GM12878 (cell line): ENCODE measurements around the gene SAC3D1. TPM values are rescaled to one million over a fixed set of nuclear protein-coding genes. Genes with fewer than 3 reads are reported as not detected.

Source experiments
- ATAC-seq: fragments of 200-7000 bp; cut with Tn5 transposase; 3 replicates; pipeline ENCODE4 v1.9.1; 2020; ENCODE audit warnings: mild to moderate bottlenecking, moderate library complexity
- BruUV-seq: library from RNA; stranded (reverse); fragments of 400-500 nt; replicated peaks from 2 replicates; lab custom pipeline; 2021; lab: Mats Ljungman, UMichigan
- CTCF ChIA-PET: fragments of 300-600 bp; sonication (Branson Sonifier 250); formaldehyde crosslinking; extraction: SDS; loops from one replicate; lab custom pipeline; 2021; ENCODE audit warnings: inconsistent platforms; lab: Yijun Ruan, JAX
- POLR2A ChIA-PET: fragments of 350-600 bp; formaldehyde crosslinking; extraction: SDS; loops from one replicate; lab custom pipeline; 2021; ENCODE audit warnings: inconsistent platforms; lab: Charles Lee
- RAD21 ChIA-PET: fragments of 300-600 bp; sonication (Branson Sonifier 250); formaldehyde crosslinking; loops from one replicate; lab custom pipeline; 2023; ENCODE audit warnings: antibody characterized with exemption; ENCODE audit not compliant: unreplicated experiment; lab: Charles Lee
- SMC1A ChIA-PET: fragments of 300-600 bp; sonication (Branson Sonifier 250); formaldehyde crosslinking; loops from one replicate; lab custom pipeline; 2023; ENCODE audit not compliant: unreplicated experiment, uncharacterized antibody; lab: Charles Lee
- DNase-seq: peaks from one replicate; pipeline ENCODE4 v3.0.0-alpha.2; 2011; ENCODE audit warnings: low read depth, low spot score
- FAIRE-seq: peaks from 3 replicates; lab custom pipeline; 2011; peaks lifted over from hg19 to GRCh38; lab: Jason Lieb, UNC
- H2AFZ ChIP-seq: 2 replicates; pipeline ENCODE4 v1.6.0; 2011; ENCODE audit warnings: low read depth, low read length, control low read depth; ENCODE audit not compliant: control insufficient read depth
- H3K27ac ChIP-seq: 2 replicates; pipeline ENCODE4 v1.5.1; 2011; ENCODE audit warnings: control low read depth; ENCODE audit not compliant: control insufficient read depth, insufficient read depth
- H3K27me3 ChIP-seq, 2 experiments: replicated peaks in 1 of 2; 2 replicates each; pipeline versions ENCODE4 v1.6.0 to v1.6.1; 2011; ENCODE audit warnings: low read length in 1 of 2; ENCODE audit not compliant: control insufficient read depth in 2 of 2, insufficient read depth in 2 of 2
- H3K36me3 ChIP-seq, 2 experiments: 2 replicates each; pipeline ENCODE4 v1.5.1; 2011; ENCODE audit warnings: low read length in 1 of 2; ENCODE audit not compliant: control insufficient read depth in 2 of 2, insufficient read depth in 2 of 2
- H3K4me1 ChIP-seq: 2 replicates; pipeline ENCODE4 v1.6.1; 2011; ENCODE audit warnings: mild to moderate bottlenecking, low read length, moderate library complexity, mixed read lengths; ENCODE audit not compliant: control insufficient read depth, insufficient read depth
- H3K4me2 ChIP-seq: 2 replicates; pipeline ENCODE4 v1.6.0; 2011; ENCODE audit warnings: control low read depth; ENCODE audit not compliant: control insufficient read depth, insufficient read depth
- H3K4me3 ChIP-seq: fragments of 200-600 bp; sonication (generic); 2 replicates; pipeline ENCODE4 v1.5.1; 2016
- H3K79me2 ChIP-seq: 2 replicates; pipeline ENCODE4 v1.6.0; 2011; ENCODE audit warnings: low read length; ENCODE audit not compliant: control insufficient read depth, insufficient read depth
- H3K9ac ChIP-seq: 2 replicates; pipeline ENCODE4 v1.8.0; 2011; ENCODE audit warnings: low read length, control low read depth, mixed read lengths; ENCODE audit not compliant: control insufficient read depth, insufficient read depth
- H3K9me3 ChIP-seq: replicated peaks from 3 replicates; pipeline ENCODE4 v1.5.1; 2011; ENCODE audit warnings: mild to moderate bottlenecking, low read length; ENCODE audit not compliant: control insufficient read depth, insufficient read depth
- H4K20me1 ChIP-seq: 2 replicates; pipeline ENCODE4 v1.6.0; 2011; ENCODE audit not compliant: control insufficient read depth, insufficient read depth
- CHD1 ChIP-seq: IDR thresholded peaks from 2 replicates; pipeline ENCODE4 v1.6.1; 2012; ENCODE audit warnings: low read depth, low read length, improper control_type of control experiment
- EP300 ChIP-seq, 2 experiments: fragments of 150-350 bp in 1 of 2; IDR thresholded peaks; 2 replicates each; pipeline ENCODE4 v1.6.1; 2011 to 2012; ENCODE audit warnings: low read depth in 2 of 2, low read length in 2 of 2, borderline replicate concordance in 1 of 2, improper control_type of control experiment in 1 of 2, inconsistent platforms in 1 of 2; ENCODE audit not compliant: control insufficient read depth in 1 of 2
- ETV6 ChIP-seq, 2 experiments: fragments of 450-650 bp in 1 of 2; IDR thresholded peaks in 1 of 2; conservative IDR thresholded peaks in 1 of 2; 2 replicates each; pipeline ENCODE4 v1.6.1; 2014; ENCODE audit warnings: antibody characterized with exemption in 1 of 2, borderline replicate concordance in 1 of 2, low read depth in 1 of 2, mild to moderate bottlenecking in 1 of 2, moderate library complexity in 1 of 2
- JUNB ChIP-seq: IDR thresholded peaks from 2 replicates; pipeline ENCODE4 v1.6.1; 2016; ENCODE audit warnings: antibody characterized with exemption, mild to moderate bottlenecking
- KAT2A ChIP-seq: conservative IDR thresholded peaks from 2 replicates; pipeline ENCODE4 v1.6.1; 2011; ENCODE audit warnings: low read depth, low read length; ENCODE audit not compliant: control insufficient read depth
- MTA3 ChIP-seq: IDR thresholded peaks from 2 replicates; pipeline ENCODE4 v1.6.1; 2012; ENCODE audit warnings: low read length, inconsistent platforms, borderline replicate concordance
- POLR2A ChIP-seq: IDR thresholded peaks from 2 replicates; pipeline ENCODE4 v1.6.1; 2011; ENCODE audit warnings: low read depth, mild to moderate bottlenecking, low read length
- RCOR1 ChIP-seq: conservative IDR thresholded peaks from 2 replicates; pipeline ENCODE4 v1.6.1; 2012; ENCODE audit warnings: low read depth, low read length, improper control_type of control experiment
- SIX5 ChIP-seq: IDR thresholded peaks from 2 replicates; pipeline ENCODE4 v1.6.1; 2011; ENCODE audit warnings: mild to moderate bottlenecking, low read depth, low read length, moderate library complexity; ENCODE audit not compliant: severe bottlenecking
- SMAD5 ChIP-seq: IDR thresholded peaks from 2 replicates; pipeline ENCODE4 v1.6.1; 2016; ENCODE audit warnings: antibody characterized with exemption, low read depth
- SPI1 ChIP-seq: IDR thresholded peaks from 2 replicates; pipeline ENCODE4 v1.6.1; 2011; ENCODE audit warnings: low read depth, mild to moderate bottlenecking, low read length, moderate library complexity, borderline replicate concordance; ENCODE audit not compliant: insufficient read depth
- TBL1XR1 ChIP-seq: IDR thresholded peaks from 2 replicates; pipeline ENCODE4 v1.6.1; 2012; ENCODE audit warnings: low read depth, low read length, improper control_type of control experiment
- ZNF687 ChIP-seq: fragments of 450-650 bp; IDR thresholded peaks from 2 replicates; pipeline ENCODE4 v1.6.1; 2017; ENCODE audit warnings: mild to moderate bottlenecking, moderate library complexity
- whole genome bisulfite sequencing: methylation state at CpG from one replicate; pipeline ENCODE4 v1.1.6; 2016; ENCODE audit warnings: low lambda C conversion rate; ENCODE audit not compliant: insufficient replicate concordance, insufficient coverage; ENCODE audit errors: missing lambda C conversion rate; 5-methylcytosine and 5-hydroxymethylcytosine counted together
- in situ Hi-C: fragments of 300-500 bp; cut with MboI; formaldehyde crosslinking; loops from 9 replicates; pipeline ENCODE4 v1.14.3; 2018; ENCODE audit warnings: mixed read lengths
- intact Hi-C: fragments of 100-400 bp; cut with micrococcal nuclease; formaldehyde crosslinking; loops from one replicate; pipeline ENCODE4 v1.14.2; 2022; ENCODE audit not compliant: unreplicated experiment
- polyA plus RNA-seq, 11 experiments: library from polyadenylated mRNA; depleted of rRNA in 4 of 11; unstranded in 6 of 11; stranded (reverse) in 5 of 11; fragments of >200 nt; fragmentation: Nextera tagmentation in 4 of 11; fragmentation: Illumina TruSeq in 1 of 11; extraction: Ambion mirVana in 4 of 11; extraction: Trizol in 1 of 11; gene quantifications; 1 replicate in 1 of 11; 2 replicates in 10 of 11; pipeline versions ENCODE4 v1.2.1 to v1.2.3, GENCODE V29; 2011 to 2016; ENCODE audit warnings: inconsistent platforms in 2 of 11, missing spikeins in 2 of 11, low read depth in 1 of 11
- total RNA-seq, 4 experiments: library from RNA; depleted of rRNA in 3 of 4; stranded (reverse); fragments of >200 nt in 3 of 4; fragmentation: Illumina TruSeq in 1 of 4; extraction: Trizol in 1 of 4; gene quantifications; 2 replicates each; pipeline versions ENCODE4 v1.2.1 to v1.2.3, GENCODE V29; 2013 to 2021
- TF ChIP-seq, protein P1 (sequence below): fragments of 450-650 bp; IDR thresholded peaks from 2 replicates; pipeline ENCODE4 v1.6.1; 2017; ENCODE audit warnings: antibody characterized with exemption, mild to moderate bottlenecking, moderate library complexity

Gene SAC3D1
- total and polyA plus RNA-seq, 10 of the 15 experiments (the other 5 are each of a cell fraction or from before 2014, with no cell fraction given), result 0.16 to 44.6 (median 12.1) TPM

- ChIA-PET RAD21 (no interaction called here), POLR2A (no interaction called here), SMC1A (interaction anchor here (0.9 kb wide), 1 partner anchor 56 kb away, joined by 3 read pairs; no protein-coding TSS in a partner anchor), CTCF (interaction anchor here (0.9 kb wide), 1 partner anchor 65 kb away, joined by 3 read pairs; no protein-coding TSS in a partner anchor)
- BruUV-seq, result no TSS peak
- H3K27ac ChIP-seq, result no peak overlapping the region
- in situ Hi-C loops (no loop called here), intact Hi-C loops (no loop called here)
- no peak overlapping the region for H3K4me2 ChIP-seq
- no peak overlapping the region for H2AFZ ChIP-seq
- no peaks in the 10 kb centered on the region for H4K20me1 ChIP-seq
- H3K9ac ChIP-seq, result no peak overlapping the region
- peaks cover 0 to 4% of the 10 kb centered on the region in 2 experiments; a peak in 1 of 4 replicates for H3K36me3 ChIP-seq
- ATAC-seq (no peak), DNase-seq (no peak), FAIRE-seq (no peak)
- H3K27me3 ChIP-seq, result no peaks in the 10 kb centered on the region
- no peak overlapping the region for H3K4me3 ChIP-seq
- WGBS, result 94% methylated on average over 2 of the region's 2 CpGs
- H3K9me3 ChIP-seq, result no peaks in the 10 kb centered on the region
- no peaks in the 10 kb centered on the region for H3K79me2 ChIP-seq
- H3K4me1 ChIP-seq, result peaks cover 6% of the 10 kb centered on the region
- TF ChIP-seq ZNF687, result no peak
- TF ChIP-seq POLR2A, result no peak
- no peak for TF ChIP-seq MTA3
- TF ChIP-seq SPI1, result no peak
- TF ChIP-seq CHD1, result no peak
- TF ChIP-seq RCOR1, result no peak
- TF ChIP-seq SMAD5, result no peak
- no peak for TF ChIP-seq KAT2A
- TF ChIP-seq TBL1XR1, result no peak
- no peak for TF ChIP-seq JUNB
- TF ChIP-seq ETV6 (conservative IDR thresholded peaks at IDR 0.05 in 1 of 2, IDR thresholded peaks at IDR 0.05 in 1 of 2; ENCODE audit: borderline replicate concordance in 1 of 2, low read depth in 1 of 2), result no peak
- TF ChIP-seq, protein P1, sequence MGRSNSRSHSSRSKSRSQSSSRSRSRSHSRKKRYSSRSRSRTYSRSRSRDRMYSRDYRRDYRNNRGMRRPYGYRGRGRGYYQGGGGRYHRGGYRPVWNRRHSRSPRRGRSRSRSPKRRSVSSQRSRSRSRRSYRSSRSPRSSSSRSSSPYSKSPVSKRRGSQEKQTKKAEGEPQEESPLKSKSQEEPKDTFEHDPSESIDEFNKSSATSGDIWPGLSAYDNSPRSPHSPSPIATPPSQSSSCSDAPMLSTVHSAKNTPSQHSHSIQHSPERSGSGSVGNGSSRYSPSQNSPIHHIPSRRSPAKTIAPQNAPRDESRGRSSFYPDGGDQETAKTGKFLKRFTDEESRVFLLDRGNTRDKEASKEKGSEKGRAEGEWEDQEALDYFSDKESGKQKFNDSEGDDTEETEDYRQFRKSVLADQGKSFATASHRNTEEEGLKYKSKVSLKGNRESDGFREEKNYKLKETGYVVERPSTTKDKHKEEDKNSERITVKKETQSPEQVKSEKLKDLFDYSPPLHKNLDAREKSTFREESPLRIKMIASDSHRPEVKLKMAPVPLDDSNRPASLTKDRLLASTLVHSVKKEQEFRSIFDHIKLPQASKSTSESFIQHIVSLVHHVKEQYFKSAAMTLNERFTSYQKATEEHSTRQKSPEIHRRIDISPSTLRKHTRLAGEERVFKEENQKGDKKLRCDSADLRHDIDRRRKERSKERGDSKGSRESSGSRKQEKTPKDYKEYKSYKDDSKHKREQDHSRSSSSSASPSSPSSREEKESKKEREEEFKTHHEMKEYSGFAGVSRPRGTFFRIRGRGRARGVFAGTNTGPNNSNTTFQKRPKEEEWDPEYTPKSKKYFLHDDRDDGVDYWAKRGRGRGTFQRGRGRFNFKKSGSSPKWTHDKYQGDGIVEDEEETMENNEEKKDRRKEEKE, result no peak
- no peak for TF ChIP-seq SIX5
- no peak for TF ChIP-seq EP300 (IDR thresholded peaks at IDR 0.05; ENCODE audit: borderline replicate concordance in 1 of 2, control insufficient read depth in 1 of 2, low read depth in 2 of 2, low read length in 2 of 2)
Observed at GRCh38 chr11:65034423-65034822, 6.6 kb upstream of the SAC3D1 start.
